HG03095 (cell line): Measurements from ENCODE around the gene KCNIP3.

ENCODE experiments used
- ATAC-seq: cut with Tn5 transposase; IDR thresholded peaks from one replicate; pipeline ENCODE4 v1.9.1; 2021; ENCODE audit warnings: moderate library complexity; ENCODE audit not compliant: unreplicated experiment

Gene KCNIP3

GRCh38 chr2:95294579-95295250, 2.4 kb upstream of the KCNIP3 start:
- ATAC-seq = no peak

GRCh38 chr2:95295376-95295775, 1.8 kb upstream of the KCNIP3 start:
- ATAC-seq = no peak

- no peak for ATAC-seq
Measured at GRCh38 chr2:95296011-95296410, 1.1 kb upstream of the KCNIP3 start.

GRCh38 chr2:95297639-95298395, 670 bp downstream of the KCNIP3 start:
- no peak for ATAC-seq

- ATAC-seq = no peak
Measured at GRCh38 chr2:95298486-95299111, 1.5 kb downstream of the KCNIP3 start.

- ATAC-seq = no peak
Measured at GRCh38 chr2:95299961-95300360, 2.8 kb downstream of the KCNIP3 start.

GRCh38 chr2:95300450-95300849, 3.3 kb downstream of the KCNIP3 start:
- no peak for ATAC-seq

GRCh38 chr2:95301186-95301585, 4.0 kb downstream of the KCNIP3 start:
- no peak for ATAC-seq

- no peak for ATAC-seq
Measured at GRCh38 chr2:95301876-95302641, 4.9 kb downstream of the KCNIP3 start.

- no peak for ATAC-seq
Measured at GRCh38 chr2:95303191-95303919, 6.2 kb downstream of the KCNIP3 start.

- no peak for ATAC-seq
Measured at GRCh38 chr2:95305380-95306061, 8.4 kb downstream of the KCNIP3 start.

- ATAC-seq = no peak
Measured at GRCh38 chr2:95306336-95306895, 9.3 kb downstream of the KCNIP3 start.

GRCh38 chr2:95307036-95307435, 9.9 kb downstream of the KCNIP3 start:
- ATAC-seq = no peak

GRCh38 chr2:95307878-95308277, 10.7 kb downstream of the KCNIP3 start:
- ATAC-seq = no peak

- ATAC-seq = no peak
Measured at GRCh38 chr2:95308426-95308990, 11.4 kb downstream of the KCNIP3 start.

GRCh38 chr2:95309599-95309998, 12.5 kb downstream of the KCNIP3 start:
- ATAC-seq = no peak

- no peak for ATAC-seq
Measured at GRCh38 chr2:95310216-95310615, 13.1 kb downstream of the KCNIP3 start.

GRCh38 chr2:95310651-95311050, 13.5 kb downstream of the KCNIP3 start:
- ATAC-seq = no peak

GRCh38 chr2:95311815-95312542, 14.8 kb downstream of the KCNIP3 start:
- ATAC-seq = no peak
